Measurements from ENCODE around the gene GTF3C5.
A peak's percentile ranks its signal among the peaks of the same experiment; 100 is the strongest.

Gene GTF3C5

DNA sequence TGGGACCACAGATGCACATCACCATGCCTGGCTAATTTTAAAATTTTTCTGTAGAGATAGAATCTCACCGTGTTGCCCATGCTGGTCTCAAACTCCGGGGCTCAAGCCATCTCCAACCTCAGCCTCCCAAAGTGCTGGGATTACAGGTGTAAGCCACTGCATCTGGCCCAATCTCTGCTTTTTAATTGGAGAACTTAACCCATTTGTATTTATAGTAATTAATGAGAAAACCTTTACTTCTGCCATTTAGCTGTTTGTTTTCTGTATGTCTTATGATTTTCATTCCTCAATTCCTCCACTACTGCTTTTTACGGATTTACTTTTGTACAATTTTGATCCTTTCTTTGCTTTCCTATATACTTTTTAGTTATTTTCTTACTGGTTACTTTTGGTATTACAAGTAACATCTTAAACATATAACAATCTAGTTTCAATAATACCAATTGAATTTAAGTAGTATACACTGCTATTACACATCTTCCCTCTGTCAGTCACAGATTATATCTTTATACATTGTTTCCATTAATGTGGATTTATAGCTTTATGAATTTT is 64.1 kb downstream of the GTF3C5 start:
- no peak for DNase-seq

DNA sequence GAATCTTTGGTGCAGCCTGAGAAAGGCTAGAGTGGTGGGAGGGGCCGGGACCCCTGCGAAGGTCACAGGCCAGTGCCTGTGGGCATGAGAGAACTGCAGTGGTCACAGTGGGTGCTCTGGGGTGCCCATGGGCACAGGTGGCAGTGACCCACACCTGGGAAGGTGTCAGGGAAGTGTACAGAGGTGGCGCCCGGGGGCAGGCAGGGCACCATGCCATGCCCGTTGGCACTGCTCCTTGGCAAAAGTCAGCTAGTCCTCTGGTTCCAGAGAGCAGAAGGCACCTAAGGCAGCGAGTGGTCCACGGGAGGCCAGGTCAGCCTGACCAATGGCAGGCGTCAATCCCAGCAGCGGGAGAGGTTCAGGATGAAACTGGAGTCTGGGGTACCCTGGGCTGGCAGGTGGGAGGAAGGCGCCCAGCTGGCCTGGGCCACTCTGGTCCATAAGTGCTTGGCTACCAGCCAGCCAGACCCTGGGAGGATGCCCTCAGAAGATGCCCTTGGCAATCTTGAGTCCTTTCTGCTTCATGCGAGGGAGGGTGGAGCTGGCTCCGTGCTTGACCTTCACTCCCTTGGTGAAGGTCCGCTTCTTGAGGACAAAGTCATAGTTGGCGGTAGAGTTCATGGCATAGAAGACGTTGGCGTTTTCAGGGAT is 67.4 kb downstream of the GTF3C5 start:
- DNase-seq: no peak

DNA sequence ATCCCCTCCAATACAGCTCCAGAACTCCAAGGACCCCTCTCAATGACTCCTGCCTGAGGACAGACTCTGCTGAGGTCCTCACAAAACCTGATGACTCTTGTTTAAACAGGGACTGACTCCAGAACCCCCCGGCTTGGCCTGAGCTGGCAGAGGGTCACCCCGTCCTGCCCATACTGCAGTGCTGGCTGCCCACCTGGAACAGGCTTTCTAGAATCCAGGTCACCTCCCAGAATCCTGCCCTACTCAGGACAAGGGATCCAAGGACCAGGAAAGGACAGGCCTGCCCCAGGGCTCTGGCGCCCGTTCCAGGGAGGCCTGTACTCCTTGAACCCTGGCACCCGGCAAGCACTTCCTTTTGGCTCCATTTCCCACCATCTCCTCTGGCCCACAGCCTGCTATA is 68.1 kb downstream of the GTF3C5 start:
- DNase-seq: no peak

DNA sequence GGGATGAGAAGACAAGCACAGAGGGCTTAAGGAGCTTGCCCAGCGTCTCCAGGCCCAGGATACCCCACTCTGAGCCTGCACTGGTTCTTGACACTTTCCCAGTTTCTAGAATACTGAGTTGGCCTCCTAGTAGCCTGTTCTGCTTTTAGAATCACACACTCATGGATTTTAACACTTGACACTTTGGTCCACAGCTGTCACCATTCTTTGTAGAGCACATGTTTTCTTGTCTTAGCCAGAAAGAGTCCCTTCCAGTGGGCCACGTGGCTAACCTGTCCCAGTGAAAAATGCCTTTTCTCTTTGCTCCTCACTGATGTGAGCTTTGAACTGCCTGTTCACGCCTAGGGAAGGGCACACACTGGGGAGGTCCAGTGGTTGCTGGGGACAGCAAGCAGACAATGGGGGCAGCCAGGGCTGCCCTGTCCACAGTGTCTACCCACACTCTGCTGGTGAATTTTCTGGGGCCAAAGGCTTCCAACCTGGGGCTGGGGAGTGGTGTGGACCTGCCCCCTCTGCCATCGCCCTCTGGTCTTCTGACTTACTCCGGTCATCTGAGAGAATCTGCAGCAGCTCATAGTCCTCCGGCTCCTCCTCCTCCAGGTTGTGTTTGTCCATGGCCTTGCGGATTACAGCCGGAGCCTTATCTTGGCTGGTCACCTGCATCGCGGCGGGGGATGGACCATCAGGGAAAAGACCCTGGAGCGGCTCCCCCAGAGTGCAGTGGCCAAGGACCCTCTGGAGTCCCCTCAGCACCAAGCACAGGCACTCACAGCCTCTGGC is 69.1 kb downstream of the GTF3C5 start:
- no peak for DNase-seq

DNA sequence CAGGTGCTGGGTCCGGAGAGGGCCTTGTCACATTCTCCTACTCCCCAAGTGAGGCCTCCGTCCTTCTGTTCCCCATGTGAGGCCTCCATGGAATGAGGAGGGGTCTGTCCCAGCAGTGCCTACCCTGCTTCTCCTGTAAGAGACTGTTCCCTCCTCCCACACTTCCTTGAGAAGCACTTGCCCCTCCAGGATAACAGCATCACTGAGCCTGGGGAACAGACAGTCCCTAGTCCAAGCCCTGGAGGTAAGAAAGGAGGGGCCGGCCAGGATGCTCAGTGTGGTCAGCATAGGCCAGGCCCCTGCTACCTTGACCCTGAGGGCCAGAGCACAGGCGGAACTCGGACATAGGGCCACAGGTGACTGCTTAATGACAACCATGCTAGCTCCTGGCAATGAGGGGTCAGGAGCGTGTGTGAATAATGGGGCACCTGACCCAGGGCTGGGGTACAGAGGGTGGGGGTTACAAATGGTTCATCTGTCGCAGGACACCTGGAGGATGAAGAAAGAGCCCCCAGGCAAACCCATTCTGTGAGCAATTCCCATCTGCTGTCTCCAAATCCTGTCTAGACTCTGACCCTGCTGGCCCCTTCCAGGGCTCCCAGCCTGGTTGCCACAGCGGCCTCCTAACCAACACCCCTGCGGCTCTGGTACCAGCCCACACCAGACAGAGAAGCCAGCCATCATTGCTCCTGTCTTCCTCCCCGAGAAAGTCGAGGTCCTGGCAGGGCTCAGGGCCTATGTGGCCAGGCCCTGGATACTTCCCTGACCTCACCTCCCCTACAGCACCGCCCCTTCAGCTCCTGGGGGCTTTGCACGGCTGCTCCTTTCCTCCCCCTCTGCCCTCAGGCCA is 69.9 kb downstream of the GTF3C5 start:
- no peak for DNase-seq

DNA sequence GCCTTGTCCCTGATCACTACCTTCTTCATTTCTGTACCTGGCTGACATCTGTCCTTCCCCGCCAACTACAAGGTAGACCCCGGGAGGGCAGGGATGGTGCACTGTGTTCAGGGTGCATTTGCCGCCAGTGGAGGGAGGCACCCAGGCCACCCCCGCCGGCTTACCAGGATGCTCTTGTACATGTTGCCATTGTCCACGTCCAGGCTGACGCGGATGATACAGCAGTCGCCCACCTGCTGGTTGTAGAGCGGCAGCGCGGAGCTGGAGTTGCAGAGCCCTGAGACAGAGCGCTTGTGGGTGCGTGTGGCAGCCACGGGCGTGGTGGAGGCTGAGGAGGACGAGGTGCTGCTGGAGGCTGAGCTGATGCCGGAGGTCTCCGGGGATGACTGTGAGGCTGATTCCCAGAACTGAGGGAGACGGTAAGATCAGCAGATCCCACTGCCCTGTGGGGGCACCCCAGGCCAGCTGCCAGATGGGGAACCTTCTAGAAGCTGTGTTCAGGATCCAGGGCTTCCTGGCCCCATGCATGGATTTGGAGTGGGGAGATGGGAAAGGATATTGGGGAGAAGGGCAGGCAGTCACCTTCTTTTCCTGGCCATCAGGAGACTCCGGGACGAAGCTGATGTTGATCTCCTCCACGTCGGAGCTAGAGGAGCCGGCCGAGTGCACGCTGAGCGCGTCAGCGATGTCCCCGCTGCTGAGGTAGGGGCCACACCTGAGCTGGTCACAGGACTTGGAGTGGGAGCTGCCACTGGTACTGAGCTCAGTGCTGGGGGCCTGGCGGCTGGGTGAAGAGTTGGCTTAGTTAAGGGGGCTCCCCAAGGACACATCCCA is 70.8 kb downstream of the GTF3C5 start:
- no peak for DNase-seq

DNA sequence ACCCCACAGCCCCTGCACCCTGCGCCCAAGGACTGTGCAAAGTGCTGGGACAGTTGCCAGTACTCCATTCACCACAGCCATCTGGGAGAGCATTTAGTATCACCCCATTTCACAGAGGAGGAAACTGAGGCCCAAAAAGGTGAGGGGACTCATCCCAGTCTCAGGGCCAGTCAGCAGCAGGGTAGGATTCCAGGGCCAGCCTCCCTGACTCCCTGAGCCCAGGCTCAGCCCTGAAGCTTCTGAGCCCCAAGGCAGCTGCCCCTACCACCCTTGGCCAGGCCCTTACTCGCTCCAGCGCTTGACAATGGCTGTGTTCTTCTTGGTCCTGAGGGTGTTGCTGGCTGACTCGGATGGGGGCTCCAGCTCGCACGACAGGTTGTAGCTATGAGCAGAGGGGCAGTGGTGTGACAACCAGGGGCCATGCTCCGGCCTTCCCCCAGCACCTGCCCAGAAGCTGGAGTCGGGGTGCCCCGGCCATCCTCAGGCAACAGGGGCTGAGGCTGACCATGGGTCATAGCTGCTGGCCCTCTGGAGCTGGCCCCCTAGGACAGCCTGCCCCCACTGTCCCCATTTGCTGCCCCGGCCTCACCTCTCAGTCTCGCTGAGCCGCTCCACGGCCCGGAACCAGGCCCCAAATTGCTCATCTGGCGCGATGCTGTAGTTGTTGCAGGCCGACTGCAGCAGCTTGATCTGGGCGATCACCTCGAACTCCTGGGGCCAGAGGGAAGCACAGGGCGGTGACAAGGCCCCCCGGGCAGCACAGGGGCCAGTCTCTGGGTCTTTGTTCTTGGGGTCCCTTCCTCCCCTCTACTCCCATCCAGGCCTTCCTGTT is 71.6 kb downstream of the GTF3C5 start:
- DNase-seq: no peak

DNA sequence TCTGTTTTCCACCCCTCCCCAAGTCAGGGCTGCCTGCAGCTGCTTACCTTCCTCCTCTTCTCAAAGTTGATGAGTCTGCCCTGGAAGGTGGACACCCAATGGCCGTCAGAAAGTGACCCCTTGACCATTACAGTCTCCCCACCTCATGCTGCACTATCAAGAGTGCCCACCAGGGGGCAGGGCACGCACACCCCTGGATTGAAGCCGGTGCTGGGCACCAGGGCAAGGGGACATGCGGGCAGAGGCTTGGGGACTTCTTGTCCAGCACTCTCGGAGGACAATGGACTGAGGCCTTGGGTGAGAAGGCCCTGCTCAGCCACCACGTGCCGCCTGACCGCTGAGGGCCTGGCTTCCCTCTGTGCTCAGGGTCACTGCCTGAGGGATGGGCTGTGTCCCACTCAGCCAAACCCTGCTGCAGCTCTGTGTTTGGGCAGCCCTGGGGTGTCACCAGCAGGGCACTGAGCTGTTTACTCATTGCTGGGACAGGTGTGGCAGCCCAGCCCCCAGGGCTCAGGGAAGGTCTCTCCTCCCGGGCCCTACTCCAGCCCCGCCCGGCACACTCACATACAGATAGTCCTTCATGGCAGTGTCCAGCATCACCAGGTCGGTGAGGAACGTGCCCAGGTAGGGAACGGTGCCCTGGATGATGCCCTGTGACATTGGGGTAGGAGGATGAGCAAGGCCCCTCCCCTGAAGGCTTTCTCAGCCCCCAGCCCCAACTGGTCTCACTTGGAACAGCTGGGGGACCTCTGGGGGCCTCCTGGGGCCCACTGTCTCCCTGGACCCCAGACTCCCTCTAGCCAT is 72.6 kb downstream of the GTF3C5 start:
- peak; percentile 33 to 61 for DNase-seq

DNA sequence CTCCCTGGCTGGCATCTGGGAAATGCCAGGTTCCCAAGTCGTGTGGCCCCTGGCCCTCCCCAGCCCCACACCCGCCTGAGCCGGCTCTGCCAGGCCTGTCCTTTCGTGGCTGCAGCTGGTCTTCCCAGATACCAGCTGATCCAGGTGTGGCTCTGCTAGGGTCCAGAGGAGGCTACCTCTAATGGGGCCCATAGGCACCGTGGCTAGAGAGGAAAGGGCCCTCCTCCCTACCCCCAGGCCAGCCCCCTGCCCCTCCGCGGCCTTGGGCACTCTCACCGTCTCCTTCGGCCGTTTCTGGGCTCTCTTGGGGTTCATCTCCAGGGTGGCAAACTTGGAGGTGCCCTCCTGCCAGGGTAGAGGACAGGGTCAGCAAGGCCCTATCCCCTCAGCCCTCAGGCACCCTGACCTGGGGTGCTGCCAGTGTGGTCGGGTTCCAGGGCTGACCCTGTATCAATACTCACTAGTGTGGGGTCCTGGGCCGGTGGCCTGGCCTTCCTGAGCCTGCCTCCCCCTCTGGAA is 73.2 kb downstream of the GTF3C5 start:
- no peak for DNase-seq

DNA sequence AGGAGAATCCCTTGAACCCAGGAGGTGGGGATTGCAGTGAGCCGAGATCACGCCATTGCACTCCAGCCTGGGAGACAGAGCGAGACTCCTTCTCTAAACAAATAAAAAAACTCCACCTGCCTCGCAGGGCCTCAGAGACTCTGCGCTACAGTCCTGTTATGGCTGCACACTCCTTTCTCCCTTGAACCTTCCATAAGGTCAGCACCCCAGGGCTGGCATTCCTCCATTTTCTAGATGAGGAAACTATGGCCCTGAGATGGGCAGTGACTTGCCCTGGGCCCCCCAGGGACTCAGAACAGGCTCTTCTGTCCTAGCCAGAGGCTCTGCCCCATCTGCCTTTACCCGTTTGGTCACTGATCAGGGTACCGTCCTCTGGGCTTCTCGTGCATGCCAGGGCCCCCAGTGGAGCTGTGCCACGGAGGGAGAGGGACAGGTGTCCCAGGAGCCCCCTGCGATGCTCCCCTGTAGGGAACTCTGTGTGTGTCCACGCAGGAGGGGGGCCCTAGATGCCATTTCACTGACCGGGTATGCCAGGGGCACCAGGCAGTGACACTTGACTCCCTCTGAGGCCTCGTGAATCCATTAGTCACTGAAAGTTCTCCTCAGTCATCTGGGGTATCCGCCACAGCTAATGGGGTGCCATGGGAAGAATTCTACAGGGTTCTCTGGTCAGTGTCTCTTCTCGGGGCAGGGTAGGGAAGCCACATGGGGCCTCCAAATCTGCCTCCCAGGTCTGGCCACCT is 74.1 kb downstream of the GTF3C5 start:
- DNase-seq: no peak

DNA sequence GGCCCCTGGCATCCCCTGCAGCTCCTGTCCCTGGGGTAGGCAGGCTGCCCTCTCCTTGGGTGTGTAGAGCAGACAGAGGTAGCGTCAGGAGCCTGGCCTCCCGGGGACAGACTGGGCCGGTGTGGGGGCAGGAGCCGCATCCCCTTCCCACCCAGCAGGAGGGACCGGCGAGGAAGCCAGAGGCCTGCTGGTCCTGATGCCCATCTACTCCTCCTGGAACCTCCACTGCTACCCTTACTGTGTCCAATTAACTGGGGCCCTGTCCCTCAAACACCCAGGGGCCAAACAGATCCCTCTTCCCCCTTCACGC is 74.6 kb downstream of the GTF3C5 start:
- no peak for DNase-seq

DNA sequence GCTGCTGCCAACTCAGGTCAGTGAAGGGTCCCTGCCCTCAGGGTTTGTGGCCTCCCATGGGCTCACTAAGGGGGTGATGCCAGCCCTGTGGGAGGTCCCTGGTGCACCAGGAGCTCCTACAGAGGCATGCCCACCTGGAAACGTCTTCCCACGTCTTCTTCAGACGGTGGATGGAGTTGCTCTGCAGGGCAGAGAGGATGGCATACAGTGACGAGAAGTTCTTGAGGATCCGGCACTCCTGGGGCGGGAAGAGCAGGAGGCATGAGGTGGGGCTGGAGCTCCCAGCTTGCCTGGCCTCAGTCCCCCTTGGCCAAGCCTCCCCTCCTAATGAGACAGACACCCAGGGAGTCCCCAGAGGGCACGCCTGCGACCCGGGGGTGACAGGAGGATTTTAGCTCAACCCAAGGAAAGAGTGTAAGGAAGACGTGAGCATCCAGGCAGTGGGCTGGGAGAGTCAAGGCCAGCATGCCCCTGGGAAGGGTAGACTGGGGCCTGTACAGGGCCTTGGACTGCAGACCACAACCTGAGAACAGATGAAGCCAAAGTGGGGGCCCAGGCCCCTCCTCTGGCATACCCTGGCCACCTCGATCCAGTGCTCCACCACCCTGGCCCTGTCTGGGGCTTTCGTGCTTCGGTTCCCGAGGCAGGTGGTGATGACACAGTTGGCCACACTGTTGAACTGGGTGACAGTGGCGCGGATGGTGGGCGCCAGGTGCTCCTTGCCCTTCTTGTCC is 75.9 kb downstream of the GTF3C5 start:
- DNase-seq: no peak

DNA sequence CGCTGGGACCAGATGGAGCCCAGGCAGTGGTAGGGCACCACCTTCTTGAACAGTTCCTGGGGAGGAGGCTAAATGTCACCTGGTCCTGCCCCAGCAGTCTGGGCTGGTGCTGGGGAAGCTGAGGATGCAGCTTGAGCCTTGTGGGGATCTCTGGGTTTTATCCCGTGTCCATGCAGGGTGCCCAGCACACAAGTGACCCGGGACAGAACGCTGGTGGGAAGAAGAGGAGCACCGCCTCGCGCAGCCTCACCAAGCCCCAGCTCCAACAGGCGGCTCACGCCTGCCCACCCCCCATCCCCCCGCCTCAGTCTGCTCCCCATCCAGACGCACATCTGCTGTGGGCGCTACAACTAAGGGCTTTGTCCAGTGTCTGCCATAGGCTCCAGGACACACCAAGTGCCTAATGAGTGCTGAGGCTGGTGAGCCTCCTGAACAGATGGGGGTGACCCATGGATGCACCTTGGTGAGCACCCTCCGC is 76.5 kb downstream of the GTF3C5 start:
- DNase-seq: no peak
